Pancreas (tissue), 10 donors: Measurements from ENCODE around the gene GP1BB. TPM values are rescaled to one million over a fixed set of nuclear protein-coding genes. Genes with fewer than 3 reads are reported as not detected.

Experiments
- ATAC-seq, 4 donors: fragments of 200-7000 bp; cut with Tn5 transposase; one replicate each; pipeline versions ENCODE4 v1.8.0 to v1.9.1; 2020; ENCODE audit warnings: mild to moderate bottlenecking in 4 of 4, moderate library complexity in 4 of 4
- DNase-seq, 6 donors: peaks; one replicate each; pipeline ENCODE4 v3.0.0-alpha.2; 2020
- FAIRE-seq: peaks from 2 replicates; lab custom pipeline; 2012; peaks lifted over from hg19 to GRCh38; lab: Jason Lieb, UNC
- H3K27ac ChIP-seq, 4 donors: fragments of 200-600 bp; sonication (generic); 1 replicate in 3 of 4; 2 replicates in 1 of 4; pipeline versions ENCODE4 v1.5.0 to v1.8.0; 2020
- H3K27me3 ChIP-seq, 4 donors: fragments of 200-600 bp; one replicate each; pipeline ENCODE4 v1.8.0; 2021
- H3K36me3 ChIP-seq, 3 donors: fragments of 200-600 bp; sonication (generic) in 1 of 3; one replicate each; pipeline versions ENCODE4 v1.5.0 to v1.8.0; 2020 to 2021
- H3K4me1 ChIP-seq, 3 donors: fragments of 200-600 bp; one replicate each; pipeline ENCODE4 v1.8.0; 2021
- H3K4me3 ChIP-seq, 4 donors: fragments of 200-600 bp; sonication (generic) in 2 of 4; one replicate each; pipeline versions ENCODE4 v1.5.0 to v1.8.0; 2020 to 2021
- H3K9me3 ChIP-seq, 4 donors: fragments of 200-600 bp; one replicate each; pipeline ENCODE4 v1.8.0; 2021
- WGBS, 2 donors: extraction: QIAGEN DNeasy Blood & Tissue Kit; methylation state at CpG; one replicate each; pipeline ENCODE4 v1.1.7; 2013; 5-methylcytosine and 5-hydroxymethylcytosine counted together
- intact Hi-C, 3 donors: fragments of 100-400 bp; cut with DNase I; formaldehyde crosslinking; loops; one replicate each; pipeline versions ENCODE4 v1.11.1 to v1.14.2; 2022
- polyA plus RNA-seq, 2 donors: library from polyadenylated mRNA; stranded (reverse); fragments of 200-250 nt; gene quantifications; one replicate each; pipeline ENCODE4 v1.2.3, GENCODE V29; 2013
- total RNA-seq, 6 donors: library from RNA; stranded (reverse); fragmentation: NEBNext Ultra II Directional in 4 of 6; extraction: Animal tissue kit (Norgen Biotek cat#: 25700) in 4 of 6; gene quantifications; one replicate each; pipeline versions ENCODE4 v1.2.1 to v1.2.4, GENCODE V29; 2021 to 2023
- TF ChIP-seq, protein P1 (sequence below), 4 donors: fragments of 200-600 bp; sonication (generic) in 3 of 4; IDR thresholded peaks; one replicate each; pipeline versions ENCODE4 v1.5.0 to v1.8.0; 2021; ENCODE audit warnings: antibody characterized with exemption in 4 of 4
- donor health status: healthy with polysubstance abuse.
- donor health status: DM: no; HTN: no; CAD: no; lungs with moderate emphysema.
- donor health status: DM: no; HTN: no; CAD: no.
- donor health status: control.
- donor health status: control.
- donor health status: Bipolar disorder and iron deficiency.
- donor health status: DM: yes; HTN: yes; CAD: no.
- donor health status: DM: no; HTN: no; CAD: no.
- donor health status: DM: no; HTN: no; CAD: no.
- donor health status: DM: yes; HTN: yes; CAD: no.

The GP1BB gene
- total and polyA plus RNA-seq, 8 donors, result 1.2 to 21.2 (median 1.5) TPM; not detected in 2

DNA sequence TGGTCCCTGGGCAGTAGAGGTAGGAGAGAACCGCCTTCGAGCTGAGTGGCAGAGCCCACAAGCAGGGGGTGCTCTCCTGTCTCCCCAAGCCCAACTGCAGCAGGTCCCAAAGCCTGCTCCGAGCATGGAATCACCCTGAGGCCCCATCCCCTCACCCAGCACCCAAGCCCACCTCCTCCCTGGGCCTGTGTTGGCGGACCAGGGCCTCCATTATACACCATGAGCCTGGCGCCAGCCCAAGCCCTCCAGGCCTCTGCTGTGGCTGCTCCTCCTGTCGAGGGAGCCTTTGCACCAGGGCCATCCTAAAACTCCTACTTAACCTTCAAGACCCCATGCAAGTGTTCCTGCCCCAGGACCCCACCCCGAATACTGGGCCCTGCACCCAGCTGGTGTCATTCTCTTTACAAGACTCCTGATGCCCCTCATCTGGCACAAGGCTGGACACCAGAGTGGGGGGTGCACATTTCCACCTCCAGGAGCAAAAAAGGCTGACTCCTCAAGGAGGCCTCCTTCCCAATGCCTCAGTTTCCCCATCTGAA, 16.6 kb downstream of the GP1BB start:
- Histone ChIP-seq H3K4me1 (no peaks in the 10 kb centered on the region), H3K4me3 (no peak overlapping the region), H3K27ac (no peak overlapping the region), H3K36me3 (no peaks in the 10 kb centered on the region), H3K9me3 (no peaks in the 10 kb centered on the region), H3K27me3 (no peaks in the 10 kb centered on the region)
- DNase-seq (no peak), FAIRE-seq (no peak), ATAC-seq (no peak)
- intact Hi-C loops, result loop anchor here in 1 of 3 donors (5.0 kb wide), 1 partner anchor 162 kb away; no protein-coding TSS in a partner anchor
- TF ChIP-seq, protein P1, sequence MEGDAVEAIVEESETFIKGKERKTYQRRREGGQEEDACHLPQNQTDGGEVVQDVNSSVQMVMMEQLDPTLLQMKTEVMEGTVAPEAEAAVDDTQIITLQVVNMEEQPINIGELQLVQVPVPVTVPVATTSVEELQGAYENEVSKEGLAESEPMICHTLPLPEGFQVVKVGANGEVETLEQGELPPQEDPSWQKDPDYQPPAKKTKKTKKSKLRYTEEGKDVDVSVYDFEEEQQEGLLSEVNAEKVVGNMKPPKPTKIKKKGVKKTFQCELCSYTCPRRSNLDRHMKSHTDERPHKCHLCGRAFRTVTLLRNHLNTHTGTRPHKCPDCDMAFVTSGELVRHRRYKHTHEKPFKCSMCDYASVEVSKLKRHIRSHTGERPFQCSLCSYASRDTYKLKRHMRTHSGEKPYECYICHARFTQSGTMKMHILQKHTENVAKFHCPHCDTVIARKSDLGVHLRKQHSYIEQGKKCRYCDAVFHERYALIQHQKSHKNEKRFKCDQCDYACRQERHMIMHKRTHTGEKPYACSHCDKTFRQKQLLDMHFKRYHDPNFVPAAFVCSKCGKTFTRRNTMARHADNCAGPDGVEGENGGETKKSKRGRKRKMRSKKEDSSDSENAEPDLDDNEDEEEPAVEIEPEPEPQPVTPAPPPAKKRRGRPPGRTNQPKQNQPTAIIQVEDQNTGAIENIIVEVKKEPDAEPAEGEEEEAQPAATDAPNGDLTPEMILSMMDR (IDR thresholded peaks at IDR 0.05), result no peak
- WGBS, 2 donors, result 84 to 85% methylated on average over 6 to 7 of the region's 7 CpGs

GRCh38 chr22:19740586-19740985, 17.2 kb downstream of the GP1BB start:
- H3K27me3 ChIP-seq, result no peaks in the 10 kb centered on the region
- DNase-seq, result no peak
- intact Hi-C loops, result loop anchor here in 1 of 3 donors (5.0 kb wide), 1 partner anchor 162 kb away; no protein-coding TSS in a partner anchor
- H3K9me3 ChIP-seq, result no peaks in the 10 kb centered on the region
- no peaks in the 10 kb centered on the region for H3K4me1 ChIP-seq
- H3K27ac ChIP-seq, result no peak overlapping the region
- WGBS, 2 donors, result 82 to 86% methylated on average over 15 of the region's 15 CpGs
- H3K4me3 ChIP-seq, result no peak overlapping the region
- FAIRE-seq, result no peak
- H3K36me3 ChIP-seq, result no peaks in the 10 kb centered on the region
- ATAC-seq, result no peak
- TF ChIP-seq, protein P1 (IDR thresholded peaks at IDR 0.05), result no peak

GRCh38 chr22:19741053-19741452, 17.7 kb downstream of the GP1BB start:
- intact Hi-C loops, result loop anchor here in 1 of 3 donors (5.0 kb wide), 1 partner anchor 161 kb away; no protein-coding TSS in a partner anchor
- no peaks in the 10 kb centered on the region for H3K27me3 ChIP-seq
- no peak overlapping the region for H3K4me3 ChIP-seq
- no peak overlapping the region for H3K27ac ChIP-seq
- 86 to 93% methylated on average over 7 of the region's 7 CpGs for WGBS, 2 donors
- no peak for DNase-seq
- H3K4me1 ChIP-seq, result no peaks in the 10 kb centered on the region
- TF ChIP-seq, protein P1 (IDR thresholded peaks at IDR 0.05), result no peak
- H3K9me3 ChIP-seq, result no peaks in the 10 kb centered on the region
- no peak for ATAC-seq
- FAIRE-seq, result no peak
- no peaks in the 10 kb centered on the region for H3K36me3 ChIP-seq

DNA sequence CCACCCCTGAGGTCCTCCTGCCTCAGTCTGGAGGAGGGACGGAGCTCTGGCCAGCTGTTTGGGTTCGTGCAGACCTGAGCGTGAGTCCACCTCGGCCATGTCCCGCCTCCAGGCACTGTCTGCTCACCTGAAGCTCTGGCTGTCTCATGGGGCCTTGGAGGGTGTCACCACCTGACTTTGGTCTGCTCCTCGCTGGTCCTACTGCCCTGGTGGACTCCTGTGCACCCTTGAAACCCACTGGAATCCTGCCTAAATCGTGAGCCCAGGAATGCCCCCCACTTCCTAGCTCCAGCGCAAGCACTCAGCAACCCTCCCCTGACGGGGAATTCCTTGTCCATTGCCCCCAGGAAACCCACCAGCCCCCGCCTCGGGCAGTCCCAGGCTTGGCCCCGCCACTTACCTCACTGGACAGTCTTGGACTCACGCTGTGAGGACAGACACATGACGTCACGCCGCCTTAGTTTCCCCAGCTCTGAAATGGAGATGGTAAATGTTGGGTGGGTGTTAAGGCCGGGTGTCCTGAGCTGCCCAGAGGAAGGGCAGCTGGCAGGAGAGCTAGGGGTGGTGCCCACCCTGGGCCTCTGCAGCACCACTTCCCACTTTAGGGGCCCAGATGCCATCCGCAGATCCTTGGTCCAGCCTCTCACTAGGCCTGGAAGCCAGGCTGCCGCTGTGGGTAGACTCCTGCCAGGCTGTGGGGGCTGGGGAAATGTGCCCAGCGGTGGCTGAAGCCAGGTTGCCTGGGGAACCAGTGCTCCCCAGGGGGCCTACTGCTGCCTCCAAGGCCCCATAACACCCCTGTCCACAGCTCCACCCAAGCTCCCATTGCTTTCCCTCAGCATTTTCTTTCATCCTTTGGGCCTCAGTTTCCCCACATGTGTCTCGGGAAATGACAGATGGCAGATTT, 19.1 kb downstream of the GP1BB start:
- intact Hi-C loops, result loop anchor here in 1 of 3 donors (5.0 kb wide), 1 partner anchor 160 kb away; no protein-coding TSS in a partner anchor
- TF ChIP-seq, protein P1 (IDR thresholded peaks at IDR 0.05), result no peak
- Histone ChIP-seq H3K4me3 (no peak overlapping the region), H3K27ac (no peak overlapping the region), H3K4me1 (no peaks in the 10 kb centered on the region), H3K27me3 (no peaks in the 10 kb centered on the region), H3K36me3 (no peaks in the 10 kb centered on the region), H3K9me3 (no peaks in the 10 kb centered on the region)
- FAIRE-seq, result no peak
- WGBS, 2 donors, result 76 to 88% methylated on average over 20 to 21 of the region's 21 CpGs
- no peak for ATAC-seq
- DNase-seq, result no peak
